Panc1 (cell line): ENCODE results near the gene CXXC1. TPM values are rescaled to one million over a fixed set of nuclear protein-coding genes. Genes with fewer than 3 reads are reported as not detected.

Source experiments
- ATAC-seq: fragments of 200-7000 bp; cut with Tn5 transposase; 2 replicates; pipeline ENCODE4 v1.9.1; 2020; ENCODE audit warnings: mild to moderate bottlenecking, moderate library complexity
- BruUV-seq: library from RNA; stranded (reverse); fragments of 400-500 nt; replicated peaks from 2 replicates; lab custom pipeline; 2021; lab: Mats Ljungman, UMichigan
- CTCF ChIA-PET: fragments of 300-600 bp; sonication (Branson Sonifier 250); formaldehyde crosslinking; loops from one replicate; lab custom pipeline; 2022; ENCODE audit warnings: antibody characterized with exemption; lab: Charles Lee
- POLR2A ChIA-PET: fragments of 300-600 bp; sonication (Branson Sonifier 250); formaldehyde crosslinking; loops from one replicate; lab custom pipeline; 2022; ENCODE audit warnings: antibody characterized with exemption; lab: Charles Lee
- DNase-seq: peaks from one replicate; pipeline ENCODE4 v3.0.0-alpha.2; 2010; ENCODE audit warnings: low read depth, low spot score
- H3K27ac ChIP-seq: 2 replicates; pipeline ENCODE4 v1.5.1; 2011; ENCODE audit warnings: mild to moderate bottlenecking, low read length, inconsistent platforms
- H3K27me3 ChIP-seq: fragments of 200-500 bp; sonication (Bioruptor generic); 2 replicates; pipeline ENCODE4 v1.6.0; 2014; ENCODE audit warnings: low read length, inconsistent platforms; ENCODE audit not compliant: control insufficient read depth, insufficient read depth
- H3K36me3 ChIP-seq: fragments of 200-500 bp; sonication (Bioruptor generic); 2 replicates; pipeline ENCODE4 v1.5.1; 2014; ENCODE audit warnings: inconsistent platforms, mild to moderate bottlenecking, low read length, moderate library complexity; ENCODE audit not compliant: control insufficient read depth, insufficient read depth
- H3K4me1 ChIP-seq: 2 replicates; pipeline ENCODE4 v1.5.1; 2011; ENCODE audit warnings: inconsistent platforms, mild to moderate bottlenecking, low read length, moderate library complexity; ENCODE audit not compliant: control insufficient read depth, insufficient read depth
- H3K4me3 ChIP-seq, 2 experiments: 2 replicates each; pipeline ENCODE4 v1.5.1; 2011 to 2012; ENCODE audit warnings: low read depth in 2 of 2, low read length in 2 of 2, mild to moderate bottlenecking in 2 of 2, inconsistent platforms in 1 of 2, moderate library complexity in 1 of 2
- H3K9me3 ChIP-seq: fragments of 200-500 bp; sonication (Bioruptor generic); 2 replicates; pipeline ENCODE4 v1.5.1; 2014; ENCODE audit warnings: low read depth, mild to moderate bottlenecking, inconsistent platforms, low read length, moderate library complexity; ENCODE audit not compliant: control insufficient read depth, insufficient read depth
- CTCF ChIP-seq: fragments of 450-650 bp; IDR thresholded peaks from 2 replicates; pipeline ENCODE4 v1.5.1; 2017; ENCODE audit warnings: mild to moderate bottlenecking
- POLR2AphosphoS5 ChIP-seq: IDR thresholded peaks from 2 replicates; pipeline ENCODE4 v1.6.1; 2012; ENCODE audit warnings: mild to moderate bottlenecking, low read depth, low read length, moderate library complexity
- SIN3A ChIP-seq: IDR thresholded peaks from 2 replicates; pipeline ENCODE4 v1.6.1; 2012; ENCODE audit warnings: low read depth, mild to moderate bottlenecking, low read length, moderate library complexity, borderline replicate concordance; ENCODE audit not compliant: insufficient read depth
- TCF7L2 ChIP-seq: IDR thresholded peaks from 2 replicates; pipeline ENCODE4 v1.6.1; 2011; ENCODE audit warnings: mild to moderate bottlenecking, low read depth, low read length, inconsistent platforms
- in situ Hi-C: cut with HindIII; loops from 2 replicates; pipeline ENCODE4 v1.10.0; 2016; ENCODE audit warnings: low sequenced_read_pairs, low pct_unique_long_range_greater_than_20kb
- intact Hi-C: fragments of 100-400 bp; cut with micrococcal nuclease; formaldehyde crosslinking; loops from one replicate; pipeline ENCODE4 v1.10.0; 2022; ENCODE audit not compliant: unreplicated experiment
- total RNA-seq: library from RNA; stranded (reverse); gene quantifications from one replicate; pipeline ENCODE4 v1.2.1, GENCODE V29; 2021; ENCODE audit not compliant: unreplicated experiment
- TF ChIP-seq, protein P1 (sequence below), 2 experiments: IDR thresholded peaks; 2 replicates each; pipeline ENCODE4 v1.6.1; 2011 to 2012; ENCODE audit warnings: low read depth in 2 of 2, control low read depth in 1 of 2, low read length in 1 of 2, mild to moderate bottlenecking in 1 of 2, moderate library complexity in 1 of 2; ENCODE audit not compliant: insufficient read depth in 1 of 2

CXXC1 gene
- total RNA-seq, 1 experiment from 2014 or later = 60.8 TPM

DNA sequence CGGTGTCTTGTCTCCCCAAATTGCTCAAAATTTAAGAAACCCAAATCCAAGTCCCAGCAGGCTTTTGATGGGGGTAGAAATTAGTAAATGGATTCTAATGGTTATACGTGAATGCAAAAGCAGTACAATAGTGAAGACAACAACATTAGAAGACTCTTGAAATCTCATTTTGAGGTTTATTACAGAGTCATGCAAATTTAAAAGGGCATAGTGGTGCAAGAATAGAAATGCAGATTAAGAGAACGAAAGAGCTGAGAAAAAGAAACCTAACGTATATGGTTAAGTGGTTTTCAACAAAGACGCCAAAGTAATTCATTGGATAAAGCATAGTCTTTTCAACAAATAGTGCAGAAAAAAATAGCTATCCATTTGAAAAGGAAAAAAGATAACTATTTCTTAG, 33.2 kb upstream of the CXXC1 start:
- CTCF ChIA-PET = no interaction called here
- ATAC-seq = no peak
- no peaks in the 10 kb centered on the region for H3K9me3 ChIP-seq
- H3K27me3 ChIP-seq = peaks cover 2% of the 10 kb centered on the region
- TF ChIP-seq SIN3A = no peak
- TF ChIP-seq, protein P1, sequence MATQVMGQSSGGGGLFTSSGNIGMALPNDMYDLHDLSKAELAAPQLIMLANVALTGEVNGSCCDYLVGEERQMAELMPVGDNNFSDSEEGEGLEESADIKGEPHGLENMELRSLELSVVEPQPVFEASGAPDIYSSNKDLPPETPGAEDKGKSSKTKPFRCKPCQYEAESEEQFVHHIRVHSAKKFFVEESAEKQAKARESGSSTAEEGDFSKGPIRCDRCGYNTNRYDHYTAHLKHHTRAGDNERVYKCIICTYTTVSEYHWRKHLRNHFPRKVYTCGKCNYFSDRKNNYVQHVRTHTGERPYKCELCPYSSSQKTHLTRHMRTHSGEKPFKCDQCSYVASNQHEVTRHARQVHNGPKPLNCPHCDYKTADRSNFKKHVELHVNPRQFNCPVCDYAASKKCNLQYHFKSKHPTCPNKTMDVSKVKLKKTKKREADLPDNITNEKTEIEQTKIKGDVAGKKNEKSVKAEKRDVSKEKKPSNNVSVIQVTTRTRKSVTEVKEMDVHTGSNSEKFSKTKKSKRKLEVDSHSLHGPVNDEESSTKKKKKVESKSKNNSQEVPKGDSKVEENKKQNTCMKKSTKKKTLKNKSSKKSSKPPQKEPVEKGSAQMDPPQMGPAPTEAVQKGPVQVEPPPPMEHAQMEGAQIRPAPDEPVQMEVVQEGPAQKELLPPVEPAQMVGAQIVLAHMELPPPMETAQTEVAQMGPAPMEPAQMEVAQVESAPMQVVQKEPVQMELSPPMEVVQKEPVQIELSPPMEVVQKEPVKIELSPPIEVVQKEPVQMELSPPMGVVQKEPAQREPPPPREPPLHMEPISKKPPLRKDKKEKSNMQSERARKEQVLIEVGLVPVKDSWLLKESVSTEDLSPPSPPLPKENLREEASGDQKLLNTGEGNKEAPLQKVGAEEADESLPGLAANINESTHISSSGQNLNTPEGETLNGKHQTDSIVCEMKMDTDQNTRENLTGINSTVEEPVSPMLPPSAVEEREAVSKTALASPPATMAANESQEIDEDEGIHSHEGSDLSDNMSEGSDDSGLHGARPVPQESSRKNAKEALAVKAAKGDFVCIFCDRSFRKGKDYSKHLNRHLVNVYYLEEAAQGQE (IDR thresholded peaks at IDR 0.05; ENCODE audit: insufficient read depth in 1 of 2, low read depth in 2 of 2, low read length in 1 of 2) = no peak
- no peak for TF ChIP-seq POLR2AphosphoS5
- TF ChIP-seq CTCF = no peak
- no peak for TF ChIP-seq TCF7L2
- no peaks in the 10 kb centered on the region for H3K4me1 ChIP-seq
- no peak for DNase-seq
- no peak overlapping the region for H3K27ac ChIP-seq
- no TSS peak for BruUV-seq
- in situ Hi-C loops (no loop called here), intact Hi-C loops (no loop called here)
- no peaks in the 10 kb centered on the region for H3K36me3 ChIP-seq
- no peak overlapping the region for H3K4me3 ChIP-seq
- POLR2A ChIA-PET = no interaction called here

- Histone ChIP-seq H3K4me1 (no peaks in the 10 kb centered on the region), H3K27me3 (no peaks in the 10 kb centered on the region; the same call in 1 of the 2 replicates), H3K36me3 (no peaks in the 10 kb centered on the region), H3K9me3 (no peaks in the 10 kb centered on the region), H3K27ac (no peak overlapping the region), H3K4me3 (no peak overlapping the region)
- ChIA-PET POLR2A (no interaction called here), CTCF (no interaction called here)
- TF ChIP-seq POLR2AphosphoS5 (no peak), TCF7L2 (no peak), SIN3A (no peak), CTCF (no peak)
- TF ChIP-seq, protein P1 (IDR thresholded peaks at IDR 0.05; ENCODE audit: insufficient read depth in 1 of 2, low read depth in 2 of 2, low read length in 1 of 2) = no peak
- no peak for ATAC-seq
- intact Hi-C loops = no loop called here
- no peak for DNase-seq
- BruUV-seq = no TSS peak
- in situ Hi-C loops = no loop called here
These were observed 27.8 kb upstream of the CXXC1 start for GRCh38 chr18:50315100-50315871.
